ENCODE measurements around the gene TOP2B.

TOP2B gene

DNA sequence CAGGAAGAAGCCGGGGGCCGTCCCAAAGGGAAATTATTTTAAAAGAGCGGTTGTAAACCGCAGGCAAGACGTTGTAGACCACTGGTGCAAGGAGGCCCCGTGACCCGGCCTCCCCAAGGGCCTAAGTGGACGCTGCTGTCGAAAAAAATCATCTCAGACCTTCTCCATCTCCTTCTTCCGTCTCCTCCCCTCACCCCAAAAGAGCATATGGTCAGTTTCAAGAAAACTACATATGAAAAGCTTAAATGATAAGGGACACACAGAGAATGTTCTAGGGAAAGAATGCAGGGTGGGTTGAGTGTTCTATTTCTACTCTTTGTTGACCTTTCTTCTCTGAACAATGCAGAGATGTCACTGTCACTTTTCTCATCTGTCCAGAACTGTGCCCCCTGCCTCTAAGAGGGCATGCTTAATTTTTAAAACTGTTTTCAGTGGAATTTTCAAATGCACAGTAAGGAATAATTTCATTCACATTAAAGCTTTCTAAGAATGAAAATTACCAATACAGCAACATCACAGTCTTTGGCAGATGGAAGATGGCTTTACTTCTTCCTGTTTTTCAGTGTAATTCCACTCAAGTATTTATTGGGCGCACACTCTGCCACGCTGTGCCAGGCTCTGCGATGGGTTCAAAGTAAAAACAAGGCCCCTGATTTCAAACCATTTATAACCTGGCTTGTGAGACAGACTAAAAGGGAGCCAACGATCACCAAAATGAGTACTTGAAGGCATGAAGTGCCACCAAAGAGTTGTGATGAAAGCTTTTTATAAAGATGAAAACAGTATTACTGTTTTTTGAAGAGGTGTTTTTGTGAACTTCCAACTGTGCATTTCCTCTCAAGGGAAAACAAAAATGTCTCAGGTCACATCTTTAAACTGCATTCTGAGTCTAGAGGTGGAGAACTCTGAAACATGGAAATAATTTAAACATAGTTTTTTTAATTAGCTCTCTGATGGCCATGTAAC, 891 bp upstream of the TOP2B start:
- DNase-seq: no peak

DNA sequence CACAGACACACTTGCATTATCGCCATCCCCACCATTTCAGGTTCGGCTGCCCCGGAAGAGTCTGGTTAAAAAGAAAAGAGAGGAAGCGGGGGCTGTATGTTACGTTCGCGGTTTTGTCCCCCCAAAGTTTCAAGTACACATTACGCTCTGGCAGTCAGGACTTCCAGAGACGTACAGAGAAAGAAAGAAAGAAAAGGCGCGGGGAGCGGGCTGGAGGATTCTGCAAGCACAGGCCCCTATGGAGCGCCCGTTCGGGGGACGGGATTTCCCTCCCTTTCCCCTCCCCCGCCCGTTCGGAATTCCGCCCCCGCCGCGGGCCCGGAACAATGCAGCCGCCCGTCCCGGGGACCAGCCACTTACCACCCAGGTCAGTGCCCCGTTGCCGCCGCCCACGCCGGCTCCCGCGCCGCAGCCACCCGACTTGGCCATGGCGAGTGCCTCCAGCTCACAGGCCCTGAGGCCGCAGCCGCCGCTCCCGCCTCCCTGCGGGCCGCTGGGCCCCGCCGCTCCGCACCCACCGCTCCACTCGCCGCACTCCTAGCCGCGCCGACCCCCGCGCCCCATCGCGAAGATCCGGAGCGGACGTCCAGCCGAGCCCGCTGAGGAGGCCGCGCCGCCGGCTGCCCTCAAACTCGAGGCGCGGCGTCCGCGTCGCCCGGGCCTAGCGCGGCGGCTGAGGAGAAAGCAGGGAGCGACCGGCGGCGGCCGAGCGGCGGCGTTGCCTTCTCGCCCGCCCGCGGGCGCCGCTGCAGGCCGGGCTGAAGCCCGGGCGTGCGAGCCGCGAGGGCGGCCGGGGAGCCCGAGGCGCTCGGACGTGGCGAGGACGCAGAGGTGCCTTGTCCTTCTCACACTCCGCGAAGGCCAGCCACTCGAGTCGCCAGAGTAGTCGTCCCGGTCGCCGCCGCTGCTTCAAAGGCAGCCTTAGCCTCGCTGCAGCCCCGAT, 567 bp downstream of the TOP2B start:
- no peak for DNase-seq

GRCh38 chr3:25663347-25663868, 1.3 kb downstream of the TOP2B start:
- no peak for DNase-seq

- DNase-seq: no peak
These were observed 1.9 kb downstream of the TOP2B start for GRCh38 chr3:25662736-25663320.

DNA sequence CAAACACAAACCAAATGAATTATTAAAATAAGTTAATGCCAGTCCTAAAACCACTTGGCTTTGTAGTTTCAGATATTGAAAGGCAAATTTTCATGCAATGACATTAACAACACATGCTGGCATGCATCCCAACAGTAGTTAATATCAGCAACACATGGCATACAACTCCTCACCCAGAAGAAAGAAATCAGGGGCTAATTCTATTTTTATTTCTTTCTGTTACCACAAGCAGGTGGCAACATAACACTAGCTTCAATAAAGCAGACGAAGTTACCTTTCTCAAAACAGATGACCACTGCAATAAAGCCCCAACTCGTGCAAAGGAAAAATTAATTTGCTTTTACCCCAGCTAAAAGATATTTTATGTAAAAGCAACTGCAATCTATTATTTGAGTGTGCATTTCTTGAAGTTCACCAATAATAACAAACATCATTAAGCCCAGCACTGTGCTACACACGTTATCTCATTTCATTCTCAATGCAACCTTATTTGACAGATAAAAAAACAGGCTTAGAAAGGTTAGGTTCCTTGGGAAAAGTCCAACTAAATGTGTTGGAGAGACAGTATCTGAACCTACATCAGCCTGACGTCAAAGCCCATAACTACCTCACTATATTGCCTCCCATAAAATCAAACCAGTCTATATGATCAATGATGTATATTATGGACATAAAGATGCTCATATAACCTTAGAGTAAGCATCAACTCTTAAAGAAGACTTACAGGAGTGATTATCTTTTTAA, 2.8 kb downstream of the TOP2B start:
- DNase-seq: no peak

- no peak for DNase-seq
These were observed 5.9 kb downstream of the TOP2B start for GRCh38 chr3:25658836-25659235.

GRCh38 chr3:25657293-25657692, 7.4 kb downstream of the TOP2B start:
- DNase-seq: no peak

GRCh38 chr3:25655659-25656058, 9.0 kb downstream of the TOP2B start:
- no peak for DNase-seq

DNA sequence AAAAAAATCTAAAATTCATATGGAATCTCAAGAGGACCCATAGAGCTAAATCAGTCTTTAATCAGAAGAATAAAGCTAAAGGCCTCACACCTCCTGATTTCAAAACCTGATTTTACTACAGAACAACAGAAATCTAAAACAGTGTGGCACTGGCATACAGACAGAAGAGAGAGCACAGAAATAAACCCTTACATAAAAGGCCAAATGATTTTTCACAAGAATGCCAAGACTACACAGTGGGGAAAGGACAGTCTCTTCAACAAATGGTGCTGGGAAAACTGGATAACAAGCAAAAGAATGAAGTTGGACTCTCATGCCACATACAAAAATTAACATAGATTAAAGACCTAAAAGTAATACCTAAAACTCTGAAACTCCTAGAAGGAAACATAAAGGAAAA, 10.1 kb downstream of the TOP2B start:
- no peak for DNase-seq

- no peak for DNase-seq
These were observed 11.4 kb downstream of the TOP2B start for GRCh38 chr3:25653322-25653721.

DNA sequence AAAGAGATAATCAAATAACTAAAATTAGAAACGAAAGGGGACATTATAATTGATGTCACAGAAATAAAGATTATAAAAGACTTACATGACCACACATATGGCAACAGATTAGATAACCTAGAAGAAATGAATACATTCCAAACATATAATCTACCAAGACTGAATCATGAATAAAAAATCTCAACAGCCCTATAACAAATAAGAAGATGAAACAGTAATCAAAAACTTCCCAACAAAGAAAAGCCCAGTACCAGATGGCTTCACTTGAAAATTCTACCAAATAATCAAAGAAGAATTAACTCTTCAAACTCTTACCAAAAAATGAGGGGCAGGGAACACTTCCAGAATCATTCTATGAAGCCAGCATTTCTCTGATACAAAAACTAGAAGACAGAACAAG, 11.8 kb downstream of the TOP2B start:
- DNase-seq: no peak

GRCh38 chr3:25648925-25649830, 15.5 kb downstream of the TOP2B start:
- DNase-seq: no peak

DNA sequence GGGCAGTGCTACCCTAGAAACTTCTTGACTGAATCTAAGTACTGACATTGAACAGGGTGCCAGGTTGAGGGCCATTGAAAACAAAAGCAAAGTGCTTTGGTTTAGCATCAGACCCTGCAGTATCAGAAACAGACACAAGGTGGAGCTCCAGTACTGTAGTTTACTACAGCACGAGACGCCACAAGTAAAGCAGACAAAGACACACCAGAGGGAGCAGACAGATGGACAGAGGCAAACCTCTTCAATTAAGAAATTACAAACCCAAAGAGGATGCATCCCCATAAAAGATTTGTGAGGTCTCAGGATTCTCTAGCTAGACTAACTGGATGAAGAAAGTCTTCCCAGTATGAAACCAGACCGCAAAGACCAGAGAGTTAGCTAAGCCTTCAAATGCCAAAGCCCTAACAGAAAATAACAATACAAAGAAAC, 16.6 kb downstream of the TOP2B start:
- peak; percentile 53 for DNase-seq

- no peak for DNase-seq
These were observed 29.7 kb downstream of the TOP2B start for GRCh38 chr3:25635038-25635437.

DNA sequence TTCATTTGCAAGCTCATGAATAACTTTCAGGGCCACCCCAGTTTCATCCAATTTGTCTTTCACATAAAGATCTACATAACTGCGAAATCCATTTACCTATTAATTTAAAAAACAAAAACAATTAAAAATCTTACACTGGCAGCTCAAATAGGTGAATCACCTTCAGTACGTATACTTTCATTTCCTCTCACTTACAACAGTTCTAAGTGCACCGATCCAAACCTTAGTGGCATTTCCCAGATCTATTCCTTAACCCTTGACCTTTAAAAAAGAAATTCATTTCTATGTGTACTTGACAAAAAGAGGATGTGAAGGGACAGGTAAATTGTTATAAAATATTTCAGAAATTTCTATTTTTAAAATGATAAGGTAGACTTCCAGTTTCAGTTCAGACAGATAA, 30.8 kb downstream of the TOP2B start:
- DNase-seq: no peak

DNA sequence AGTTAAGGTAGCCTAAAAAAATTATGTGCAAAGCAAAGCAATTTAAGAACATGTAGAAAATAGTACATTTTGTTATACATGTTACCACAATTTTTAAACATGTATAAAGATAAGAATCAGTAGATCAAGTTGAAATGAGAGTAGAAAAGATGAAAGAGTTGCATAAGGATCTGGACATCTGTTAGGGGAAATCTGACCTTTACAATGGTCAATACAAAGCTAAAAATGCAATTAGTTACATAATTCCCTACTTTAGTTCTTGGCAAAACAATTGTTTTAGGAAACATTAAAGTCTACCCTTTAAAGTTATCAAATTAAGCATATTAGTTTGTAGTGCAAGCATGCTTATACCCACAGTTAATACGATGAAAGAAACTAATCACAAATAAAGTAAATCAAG, 32.7 kb downstream of the TOP2B start:
- no peak for DNase-seq

DNA sequence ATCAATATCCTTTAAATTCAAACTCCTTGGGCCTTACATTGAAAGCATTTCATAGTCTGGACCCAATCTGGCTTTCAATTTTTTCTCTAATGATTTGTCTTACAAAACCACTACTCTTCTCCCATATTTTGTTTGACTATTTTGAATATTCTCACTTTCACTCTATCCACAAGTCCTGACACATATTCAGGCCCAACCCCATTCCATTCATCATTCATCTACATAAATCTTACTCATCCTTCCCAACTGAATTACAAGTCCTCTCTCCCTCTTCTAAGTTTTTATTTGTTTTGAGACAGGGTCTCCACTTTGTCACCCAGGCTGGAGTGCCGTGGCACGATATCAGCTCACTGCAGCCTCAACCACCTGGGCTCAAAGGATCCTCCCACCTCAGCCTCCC, 43.6 kb downstream of the TOP2B start:
- DNase-seq: no peak

- DNase-seq: no peak
These were observed 44.2 kb downstream of the TOP2B start for GRCh38 chr3:25620493-25620892.

- DNase-seq: no peak
These were observed 45.3 kb downstream of the TOP2B start for GRCh38 chr3:25619382-25619781.

DNA sequence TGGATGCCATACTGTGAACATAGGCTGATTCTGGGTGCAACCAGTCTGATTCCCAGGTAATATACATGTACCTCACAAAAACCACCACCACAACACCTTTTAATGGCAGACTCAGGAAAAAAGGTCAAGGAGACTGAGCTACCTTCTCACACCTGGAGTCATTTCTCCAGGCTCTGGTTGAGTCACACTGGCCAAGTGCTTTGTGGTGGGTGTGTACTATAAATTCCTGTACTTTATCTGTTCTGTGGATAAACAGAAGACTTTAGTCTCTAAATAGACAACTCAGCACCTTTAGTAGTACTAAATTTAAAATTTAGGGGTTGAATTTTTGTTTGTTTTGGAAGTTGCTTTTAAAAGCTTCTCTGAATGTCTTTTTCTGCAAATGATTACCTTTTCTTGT, 46.7 kb downstream of the TOP2B start:
- no peak for DNase-seq

DNA sequence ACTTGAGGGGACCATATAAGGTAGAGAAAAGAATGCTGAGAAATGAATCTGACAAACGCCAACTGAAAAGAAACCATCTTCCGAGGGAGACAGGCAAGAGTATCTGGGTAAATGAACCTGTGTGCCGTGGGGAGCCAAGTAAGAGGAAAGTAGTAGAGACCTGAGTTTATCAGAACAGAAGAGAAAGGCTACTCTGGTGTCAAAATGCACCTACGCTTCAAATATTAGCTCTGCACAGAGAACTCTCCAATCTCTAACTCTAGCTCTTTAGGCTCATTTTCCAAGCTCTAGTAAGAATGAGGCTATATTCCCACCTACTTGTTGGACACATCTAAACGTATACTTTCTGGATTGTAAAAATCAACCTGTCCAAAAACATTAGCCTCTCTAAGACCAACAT, 53.5 kb downstream of the TOP2B start:
- DNase-seq: no peak
